ENCODE measurements around the gene TRABD2B. TPM values are rescaled to one million over a fixed set of nuclear protein-coding genes. Genes with fewer than 3 reads are reported as not detected.

Gene TRABD2B
- total and polyA plus RNA-seq, 2 experiments from 2014 or later: not detected

- peaks cover 4% of the 10 kb centered on the region; the same call in 1 of the 2 replicates for H3K27me3 ChIP-seq (replicated peaks; ENCODE audit: insufficient read depth)
- no peaks in the 10 kb centered on the region for H3K79me2 ChIP-seq (ENCODE audit: insufficient read depth)
- WGBS, 2 experiments (ENCODE audit: low coverage in 1 of 2, low lambda C conversion rate in 2 of 2, missing lambda C conversion rate in 2 of 2): 40 to 49% methylated on average over 5 of the region's 5 CpGs
- no peak overlapping the region for H3K4me3 ChIP-seq
- in situ Hi-C loops (cut with MboI): no loop called here
- no peaks in the 10 kb centered on the region for H3K36me3 ChIP-seq (ENCODE audit: low read depth)
- H3K9ac ChIP-seq: no peak overlapping the region
- H3K4me2 ChIP-seq (ENCODE audit: unreplicated experiment): no peak overlapping the region
- H3K9me3 ChIP-seq (ENCODE audit: low read depth): no peaks in the 10 kb centered on the region
- no peak overlapping the region for H2AFZ ChIP-seq
- no peaks in the 10 kb centered on the region for H3K9me2 ChIP-seq (ENCODE audit: insufficient read depth)
- no peaks in the 10 kb centered on the region for H3F3A ChIP-seq (ENCODE audit: insufficient read depth)
- TF ChIP-seq EZH2phosphoT487 (IDR thresholded peaks at IDR 0.05; ENCODE audit: insufficient read depth, low read depth) (no peak), EZH2 (IDR thresholded peaks at IDR 0.05; ENCODE audit: insufficient read depth, poor library complexity, severe bottlenecking) (no peak)
- H3K27ac ChIP-seq: no peak overlapping the region
- H4K20me1 ChIP-seq (ENCODE audit: insufficient read depth): no peaks in the 10 kb centered on the region
- no peaks in the 10 kb centered on the region for H3K4me1 ChIP-seq (ENCODE audit: insufficient read depth)
- no peak for DNase-seq
Measured at GRCh38 chr1:47761974-47762373, 235.2 kb downstream of the TRABD2B start.

- Histone ChIP-seq H3K27me3 (replicated peaks; ENCODE audit: insufficient read depth) (peaks cover 4% of the 10 kb centered on the region; the same call in 1 of the 2 replicates), H3F3A (ENCODE audit: insufficient read depth) (no peaks in the 10 kb centered on the region), H3K9ac (no peak overlapping the region), H3K27ac (no peak overlapping the region), H3K79me2 (ENCODE audit: insufficient read depth) (no peaks in the 10 kb centered on the region), H2AFZ (no peak overlapping the region), H3K4me1 (ENCODE audit: insufficient read depth) (no peaks in the 10 kb centered on the region), H4K20me1 (ENCODE audit: insufficient read depth) (no peaks in the 10 kb centered on the region), H3K9me2 (ENCODE audit: insufficient read depth) (no peaks in the 10 kb centered on the region), H3K9me3 (ENCODE audit: low read depth) (no peaks in the 10 kb centered on the region), H3K36me3 (ENCODE audit: low read depth) (no peaks in the 10 kb centered on the region), H3K4me3 (no peak overlapping the region), H3K4me2 (ENCODE audit: unreplicated experiment) (no peak overlapping the region)
- WGBS, 2 experiments (ENCODE audit: low coverage in 1 of 2, low lambda C conversion rate in 2 of 2, missing lambda C conversion rate in 2 of 2): 59 to 62% methylated on average over 7 to 8 of the region's 8 CpGs
- no peak for DNase-seq
- TF ChIP-seq EZH2phosphoT487 (IDR thresholded peaks at IDR 0.05; ENCODE audit: insufficient read depth, low read depth) (no peak), EZH2 (IDR thresholded peaks at IDR 0.05; ENCODE audit: insufficient read depth, poor library complexity, severe bottlenecking) (no peak)
- in situ Hi-C loops (cut with MboI): no loop called here
Measured at GRCh38 chr1:47761201-47761930, 235.8 kb downstream of the TRABD2B start.

- Histone ChIP-seq H3K4me3 (no peak overlapping the region), H3K27ac (no peak overlapping the region), H3K9me2 (ENCODE audit: insufficient read depth) (no peaks in the 10 kb centered on the region), H4K20me1 (ENCODE audit: insufficient read depth) (no peaks in the 10 kb centered on the region), H3K9ac (no peak overlapping the region), H3K9me3 (ENCODE audit: low read depth) (no peaks in the 10 kb centered on the region), H3K36me3 (ENCODE audit: low read depth) (no peaks in the 10 kb centered on the region), H3F3A (ENCODE audit: insufficient read depth) (no peaks in the 10 kb centered on the region), H2AFZ (no peak overlapping the region), H3K79me2 (ENCODE audit: insufficient read depth) (no peaks in the 10 kb centered on the region), H3K4me1 (ENCODE audit: insufficient read depth) (no peaks in the 10 kb centered on the region), H3K27me3 (replicated peaks; ENCODE audit: insufficient read depth) (peaks cover 4% of the 10 kb centered on the region; the same call in 1 of the 2 replicates), H3K4me2 (ENCODE audit: unreplicated experiment) (no peak overlapping the region)
- no peak for DNase-seq
- WGBS, 2 experiments (ENCODE audit: low coverage in 1 of 2, low lambda C conversion rate in 2 of 2, missing lambda C conversion rate in 2 of 2): 30 to 37% methylated on average over 9 of the region's 9 CpGs
- in situ Hi-C loops (cut with MboI): no loop called here
- TF ChIP-seq EZH2 (IDR thresholded peaks at IDR 0.05; ENCODE audit: insufficient read depth, poor library complexity, severe bottlenecking) (no peak), EZH2phosphoT487 (IDR thresholded peaks at IDR 0.05; ENCODE audit: insufficient read depth, low read depth) (no peak)
Measured at GRCh38 chr1:47759936-47760629, 237.1 kb downstream of the TRABD2B start.

GRCh38 chr1:47759251-47759935 lies 237.8 kb downstream of the TRABD2B start:
- TF ChIP-seq EZH2phosphoT487 (IDR thresholded peaks at IDR 0.05; ENCODE audit: insufficient read depth, low read depth) (no peak), EZH2 (IDR thresholded peaks at IDR 0.05; ENCODE audit: insufficient read depth, poor library complexity, severe bottlenecking) (no peak)
- Histone ChIP-seq H4K20me1 (ENCODE audit: insufficient read depth) (no peaks in the 10 kb centered on the region), H3K9me2 (ENCODE audit: insufficient read depth) (no peaks in the 10 kb centered on the region), H3K4me1 (ENCODE audit: insufficient read depth) (no peaks in the 10 kb centered on the region), H3K4me3 (no peak overlapping the region), H3F3A (ENCODE audit: insufficient read depth) (no peaks in the 10 kb centered on the region), H3K27ac (no peak overlapping the region), H3K79me2 (ENCODE audit: insufficient read depth) (no peaks in the 10 kb centered on the region), H3K36me3 (ENCODE audit: low read depth) (no peaks in the 10 kb centered on the region), H3K9me3 (ENCODE audit: low read depth) (no peaks in the 10 kb centered on the region), H3K9ac (no peak overlapping the region), H3K4me2 (ENCODE audit: unreplicated experiment) (no peak overlapping the region), H3K27me3 (replicated peaks; ENCODE audit: insufficient read depth) (peaks cover 4% of the 10 kb centered on the region; the same call in 1 of the 2 replicates), H2AFZ (no peak overlapping the region)
- no peak for DNase-seq
- in situ Hi-C loops (cut with MboI): no loop called here
- WGBS, 2 experiments (ENCODE audit: low coverage in 1 of 2, low lambda C conversion rate in 2 of 2, missing lambda C conversion rate in 2 of 2): 68 to 71% methylated on average over 12 of the region's 12 CpGs

Measured in GM23248 (cell line).